ENCODE results near the gene TNFRSF8.

DNA sequence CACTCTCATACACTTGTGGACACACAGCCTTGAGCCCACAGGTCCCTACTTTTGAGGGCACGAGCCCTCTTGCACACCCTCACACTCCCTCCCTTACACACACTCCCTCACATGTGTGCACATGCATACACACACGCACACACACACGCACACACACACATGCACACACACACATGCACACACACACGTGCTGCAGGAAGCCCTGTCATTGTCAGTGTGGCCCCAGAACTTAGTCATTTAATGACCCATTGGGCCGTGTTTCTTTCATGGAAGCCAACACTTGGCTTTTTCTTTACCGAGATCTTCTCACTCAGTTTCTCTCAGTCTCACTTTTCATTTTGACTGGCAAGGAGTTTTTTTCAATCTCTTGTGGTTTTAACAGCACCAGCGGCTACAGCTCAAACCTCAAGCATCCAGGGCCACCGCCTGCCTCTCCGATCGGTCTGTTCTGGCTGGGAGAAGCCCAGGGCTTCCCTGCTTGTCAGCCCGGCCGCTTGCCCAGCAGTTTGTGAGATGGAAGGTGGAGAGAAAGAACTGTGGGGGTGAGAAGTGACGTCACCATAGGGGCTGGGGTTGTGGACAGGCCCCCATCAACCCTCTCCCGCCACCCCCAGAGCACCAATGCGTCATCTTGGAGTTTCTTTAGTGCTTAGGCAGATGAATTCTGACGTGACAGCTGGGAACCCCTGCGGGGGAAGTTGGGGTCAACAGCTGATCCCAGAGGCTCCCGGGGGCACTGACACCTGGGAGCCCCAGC is 15.8 kb upstream of the TNFRSF8 start:
- TF ChIP-seq, protein P1, sequence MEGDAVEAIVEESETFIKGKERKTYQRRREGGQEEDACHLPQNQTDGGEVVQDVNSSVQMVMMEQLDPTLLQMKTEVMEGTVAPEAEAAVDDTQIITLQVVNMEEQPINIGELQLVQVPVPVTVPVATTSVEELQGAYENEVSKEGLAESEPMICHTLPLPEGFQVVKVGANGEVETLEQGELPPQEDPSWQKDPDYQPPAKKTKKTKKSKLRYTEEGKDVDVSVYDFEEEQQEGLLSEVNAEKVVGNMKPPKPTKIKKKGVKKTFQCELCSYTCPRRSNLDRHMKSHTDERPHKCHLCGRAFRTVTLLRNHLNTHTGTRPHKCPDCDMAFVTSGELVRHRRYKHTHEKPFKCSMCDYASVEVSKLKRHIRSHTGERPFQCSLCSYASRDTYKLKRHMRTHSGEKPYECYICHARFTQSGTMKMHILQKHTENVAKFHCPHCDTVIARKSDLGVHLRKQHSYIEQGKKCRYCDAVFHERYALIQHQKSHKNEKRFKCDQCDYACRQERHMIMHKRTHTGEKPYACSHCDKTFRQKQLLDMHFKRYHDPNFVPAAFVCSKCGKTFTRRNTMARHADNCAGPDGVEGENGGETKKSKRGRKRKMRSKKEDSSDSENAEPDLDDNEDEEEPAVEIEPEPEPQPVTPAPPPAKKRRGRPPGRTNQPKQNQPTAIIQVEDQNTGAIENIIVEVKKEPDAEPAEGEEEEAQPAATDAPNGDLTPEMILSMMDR (IDR thresholded peaks at IDR 0.05; ENCODE audit: insufficient read depth, low read length, poor library complexity, severe bottlenecking) = no peak
- no peak for TF ChIP-seq EZH2phosphoT487 (conservative IDR thresholded peaks at IDR 0.05; ENCODE audit: low read length)

Measured in SU-DHL-6 (cell line).